ENCODE measurements around the gene VMAC.

DNA sequence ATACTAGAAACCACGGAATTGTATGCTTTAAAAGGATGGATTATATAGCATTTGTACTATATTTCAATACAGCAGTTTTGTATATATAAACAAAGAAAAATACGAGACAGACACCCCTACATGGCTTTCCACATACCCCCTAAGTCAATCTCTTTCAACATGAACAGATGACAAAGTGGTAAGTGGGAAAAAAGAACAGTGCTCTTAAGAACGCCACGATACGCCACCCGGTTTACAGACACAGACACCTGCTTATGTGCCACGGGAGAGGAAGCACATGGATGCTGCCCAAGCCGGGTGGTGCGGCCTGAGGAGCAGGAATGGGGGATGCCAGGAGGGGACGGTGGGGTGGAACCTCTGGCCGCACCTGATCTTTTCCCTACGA is 17.5 kb downstream of the VMAC start:
- TF ChIP-seq EZH2 (IDR thresholded peaks at IDR 0.05) (no peak), POLR2AphosphoS5 (IDR thresholded peaks at IDR 0.05; ENCODE audit: borderline replicate concordance, low read depth, low read length) (no peak), FOXP2 (optimal IDR thresholded peaks at IDR 0.05; ENCODE audit: control extremely low read depth, extremely low read length, insufficient read depth) (no peak)
